ENCODE data around the gene F8.

- TF ChIP-seq ATF3 (IDR thresholded peaks at IDR 0.05) (no peak), EGR1 (IDR thresholded peaks at IDR 0.05; ENCODE audit: low read depth) (no peak), ZFX (IDR thresholded peaks at IDR 0.05) (no peak), EZH2 (IDR thresholded peaks at IDR 0.05) (no peak), CTCF (IDR thresholded peaks at IDR 0.05 in 2 of 3, conservative IDR thresholded peaks at IDR 0.05 in 1 of 3; ENCODE audit: borderline replicate concordance in 1 of 3, insufficient read depth in 1 of 3, low read depth in 2 of 3, low read length in 2 of 3) (no peak), SRF (IDR thresholded peaks at IDR 0.05; ENCODE audit: low read depth) (no peak), MAX (IDR thresholded peaks at IDR 0.05) (no peak)
These were observed 215.6 kb downstream of the F8 start for GRCh38 chrX:154806837-154807501.
